ACC112 (cell line): ENCODE results near the gene PTGDS.

ENCODE experiments used
- H2AFZ ChIP-seq: fragments of 200-600 bp; sonication (generic); one replicate; pipeline ENCODE4 v1.6.0; 2017; ENCODE audit warnings: antibody characterized with exemption, low read length; ENCODE audit not compliant: unreplicated experiment
- H3K27ac ChIP-seq: fragments of 200-600 bp; sonication (generic); 2 replicates; pipeline ENCODE4 v1.5.1; 2014; ENCODE audit warnings: low read depth, mild to moderate bottlenecking, antibody characterized with exemption, low read length, moderate library complexity
- H3K27me3 ChIP-seq: fragments of 200-600 bp; sonication (generic); 2 replicates; pipeline ENCODE4 v1.6.1; 2014; ENCODE audit warnings: mild to moderate bottlenecking, antibody characterized with exemption, low read length, moderate library complexity, mixed read lengths; ENCODE audit not compliant: insufficient read depth
- H3K36me3 ChIP-seq: fragments of 200-600 bp; sonication (generic); 2 replicates; pipeline ENCODE4 v1.6.1; 2016; ENCODE audit warnings: mild to moderate bottlenecking, antibody characterized with exemption, low read length, moderate library complexity, mixed read lengths; ENCODE audit not compliant: insufficient read depth
- H3K4me1 ChIP-seq: fragments of 200-600 bp; sonication (generic); one replicate; pipeline ENCODE4 v1.6.1; 2016; ENCODE audit warnings: low read length, mixed read lengths; ENCODE audit not compliant: insufficient read depth, unreplicated experiment, control insufficient read depth
- H3K4me3 ChIP-seq: fragments of 200-600 bp; sonication (generic); 2 replicates; pipeline ENCODE4 v1.5.1; 2014; ENCODE audit warnings: mild to moderate bottlenecking, low read depth, low read length
- H3K79me2 ChIP-seq: fragments of 200-600 bp; sonication (generic); one replicate; pipeline ENCODE4 v1.6.0; 2016; ENCODE audit warnings: low read length; ENCODE audit not compliant: control insufficient read depth, unreplicated experiment, insufficient read depth

The PTGDS gene

GRCh38 chr9:137013571-137013940 is 36.3 kb downstream of the PTGDS start:
- Histone ChIP-seq H3K4me1 (no peaks in the 10 kb centered on the region), H3K36me3 (peaks cover 43% of the 10 kb centered on the region; the same call in 1 of the 2 replicates), H3K27ac (no peak overlapping the region), H3K27me3 (no peaks in the 10 kb centered on the region), H3K4me3 (no peak overlapping the region), H2AFZ (no peak overlapping the region), H3K79me2 (no peaks in the 10 kb centered on the region)

- Histone ChIP-seq H3K27me3 (no peaks in the 10 kb centered on the region), H2AFZ (no peak overlapping the region), H3K4me3 (no peak overlapping the region), H3K79me2 (no peaks in the 10 kb centered on the region), H3K27ac (no peak overlapping the region), H3K36me3 (peaks cover 43% of the 10 kb centered on the region; the same call in 1 of the 2 replicates), H3K4me1 (no peaks in the 10 kb centered on the region)
These were observed 36.9 kb downstream of the PTGDS start for GRCh38 chr9:137014166-137014565.

- H3K27me3 ChIP-seq = no peaks in the 10 kb centered on the region
- no peaks in the 10 kb centered on the region for H3K4me1 ChIP-seq
- H3K79me2 ChIP-seq = no peaks in the 10 kb centered on the region
- H2AFZ ChIP-seq = no peak overlapping the region
- no peak overlapping the region for H3K27ac ChIP-seq
- H3K4me3 ChIP-seq = no peak overlapping the region
- peaks cover 43% of the 10 kb centered on the region; the same call in 1 of the 2 replicates for H3K36me3 ChIP-seq
These were observed 37.7 kb downstream of the PTGDS start for GRCh38 chr9:137014776-137015539.

GRCh38 chr9:137015540-137015930 is 38.2 kb downstream of the PTGDS start:
- no peaks in the 10 kb centered on the region for H3K4me1 ChIP-seq
- no peak overlapping the region for H3K27ac ChIP-seq
- H3K79me2 ChIP-seq = no peaks in the 10 kb centered on the region
- H3K36me3 ChIP-seq = peaks cover 43% of the 10 kb centered on the region; the same call in 1 of the 2 replicates
- H2AFZ ChIP-seq = no peak overlapping the region
- no peak overlapping the region for H3K4me3 ChIP-seq
- H3K27me3 ChIP-seq = no peaks in the 10 kb centered on the region

DNA sequence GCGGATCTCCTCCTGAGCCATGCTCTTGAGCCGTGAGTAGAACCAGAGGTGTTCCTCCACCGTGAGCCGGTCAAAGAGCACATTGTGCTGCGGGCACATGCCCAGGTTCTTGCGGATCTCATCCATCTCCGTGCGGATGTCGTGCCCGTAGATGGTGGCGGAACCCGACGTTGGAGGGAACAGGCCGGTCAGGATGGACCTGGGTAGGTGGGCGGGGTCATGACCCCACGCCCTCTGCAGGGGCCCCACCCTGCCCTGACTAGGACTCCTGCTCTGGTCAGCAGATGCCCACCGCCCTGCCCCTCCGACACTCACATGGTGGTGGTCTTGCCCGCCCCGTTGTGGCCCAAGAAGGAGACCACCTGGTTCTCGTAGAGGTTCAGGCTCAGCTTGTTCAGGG is 38.7 kb downstream of the PTGDS start:
- H3K27ac ChIP-seq = no peak overlapping the region
- H3K27me3 ChIP-seq = no peaks in the 10 kb centered on the region
- peaks cover 43% of the 10 kb centered on the region; the same call in 1 of the 2 replicates for H3K36me3 ChIP-seq
- no peaks in the 10 kb centered on the region for H3K79me2 ChIP-seq
- H3K4me1 ChIP-seq = no peaks in the 10 kb centered on the region
- no peak overlapping the region for H3K4me3 ChIP-seq
- no peak overlapping the region for H2AFZ ChIP-seq

GRCh38 chr9:137016436-137016835 is 39.1 kb downstream of the PTGDS start:
- Histone ChIP-seq H3K36me3 (peaks cover 43% of the 10 kb centered on the region; the same call in 1 of the 2 replicates), H3K4me3 (no peak overlapping the region), H2AFZ (no peak overlapping the region), H3K27ac (no peak overlapping the region), H3K4me1 (no peaks in the 10 kb centered on the region), H3K79me2 (no peaks in the 10 kb centered on the region), H3K27me3 (no peaks in the 10 kb centered on the region)

DNA sequence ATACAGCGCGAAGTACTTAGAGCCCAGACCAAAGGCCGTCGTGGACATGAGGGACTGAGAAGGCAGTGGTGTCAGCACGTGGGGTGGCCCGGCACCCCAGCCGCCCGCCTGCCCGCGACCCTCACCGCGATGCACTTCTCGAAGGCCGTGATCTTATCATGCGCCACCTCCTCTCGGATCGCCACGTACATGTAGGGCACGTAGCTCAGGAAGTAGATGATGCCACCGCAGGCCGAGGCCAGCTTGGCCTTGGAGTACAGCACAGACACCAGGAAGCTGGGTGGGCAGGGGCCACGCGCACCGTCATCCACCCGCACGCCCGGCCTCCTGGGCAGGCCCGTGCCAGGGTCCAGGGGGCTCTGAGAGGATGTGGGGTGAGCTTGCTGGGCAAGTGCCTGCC is 39.8 kb downstream of the PTGDS start:
- H3K36me3 ChIP-seq = peaks cover 43% of the 10 kb centered on the region; the same call in 1 of the 2 replicates
- no peaks in the 10 kb centered on the region for H3K27me3 ChIP-seq
- H2AFZ ChIP-seq = no peak overlapping the region
- no peak overlapping the region for H3K27ac ChIP-seq
- H3K4me3 ChIP-seq = no peak overlapping the region
- H3K4me1 ChIP-seq = no peaks in the 10 kb centered on the region
- H3K79me2 ChIP-seq = no peaks in the 10 kb centered on the region

DNA sequence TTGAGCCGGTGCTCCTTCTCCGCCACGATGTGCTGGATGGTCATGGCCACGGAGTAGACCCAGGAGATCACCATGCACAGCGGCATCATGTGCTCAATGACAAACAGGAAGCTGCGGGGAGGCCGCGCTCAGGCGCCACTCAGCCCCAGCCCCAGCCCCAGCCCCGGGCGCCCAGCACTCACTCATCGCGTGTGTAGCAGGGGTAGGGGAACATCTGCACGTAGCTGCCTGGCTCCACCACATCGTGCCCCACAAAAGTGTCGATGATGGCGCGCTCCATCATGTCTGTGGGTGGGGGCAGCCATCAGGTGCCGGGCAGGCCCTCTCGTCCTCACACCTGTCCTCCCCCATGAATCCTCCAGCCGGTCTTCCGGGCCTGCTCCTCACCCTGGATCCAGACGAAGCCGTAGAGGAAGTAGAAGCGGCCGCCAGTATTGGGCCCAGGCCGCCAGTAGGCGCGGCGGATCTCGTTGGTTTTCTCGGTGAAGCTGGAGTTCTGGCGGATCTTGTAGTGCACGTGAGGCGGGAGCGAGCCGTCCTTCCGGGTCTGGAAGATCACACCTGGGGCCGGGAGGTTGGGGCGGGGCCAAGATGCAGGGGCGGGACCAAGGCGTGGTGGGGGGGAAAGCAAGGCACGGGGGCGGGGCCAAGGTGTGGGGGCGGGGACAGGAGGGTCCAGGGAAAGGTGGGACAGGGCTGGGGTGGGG is 40.6 kb downstream of the PTGDS start:
- Histone ChIP-seq H3K79me2 (no peaks in the 10 kb centered on the region), H3K27me3 (no peaks in the 10 kb centered on the region), H3K4me1 (no peaks in the 10 kb centered on the region), H3K4me3 (no peak overlapping the region), H3K36me3 (peaks cover 43% of the 10 kb centered on the region; the same call in 1 of the 2 replicates), H2AFZ (no peak overlapping the region), H3K27ac (no peak overlapping the region)

- Histone ChIP-seq H3K36me3 (peaks cover 38% of the 10 kb centered on the region; the same call in 1 of the 2 replicates), H3K79me2 (no peaks in the 10 kb centered on the region), H3K27me3 (no peaks in the 10 kb centered on the region), H3K4me1 (no peaks in the 10 kb centered on the region), H2AFZ (no peak overlapping the region), H3K27ac (no peak overlapping the region), H3K4me3 (no peak overlapping the region)
These were observed 41.7 kb downstream of the PTGDS start for GRCh38 chr9:137018761-137019559.

DNA sequence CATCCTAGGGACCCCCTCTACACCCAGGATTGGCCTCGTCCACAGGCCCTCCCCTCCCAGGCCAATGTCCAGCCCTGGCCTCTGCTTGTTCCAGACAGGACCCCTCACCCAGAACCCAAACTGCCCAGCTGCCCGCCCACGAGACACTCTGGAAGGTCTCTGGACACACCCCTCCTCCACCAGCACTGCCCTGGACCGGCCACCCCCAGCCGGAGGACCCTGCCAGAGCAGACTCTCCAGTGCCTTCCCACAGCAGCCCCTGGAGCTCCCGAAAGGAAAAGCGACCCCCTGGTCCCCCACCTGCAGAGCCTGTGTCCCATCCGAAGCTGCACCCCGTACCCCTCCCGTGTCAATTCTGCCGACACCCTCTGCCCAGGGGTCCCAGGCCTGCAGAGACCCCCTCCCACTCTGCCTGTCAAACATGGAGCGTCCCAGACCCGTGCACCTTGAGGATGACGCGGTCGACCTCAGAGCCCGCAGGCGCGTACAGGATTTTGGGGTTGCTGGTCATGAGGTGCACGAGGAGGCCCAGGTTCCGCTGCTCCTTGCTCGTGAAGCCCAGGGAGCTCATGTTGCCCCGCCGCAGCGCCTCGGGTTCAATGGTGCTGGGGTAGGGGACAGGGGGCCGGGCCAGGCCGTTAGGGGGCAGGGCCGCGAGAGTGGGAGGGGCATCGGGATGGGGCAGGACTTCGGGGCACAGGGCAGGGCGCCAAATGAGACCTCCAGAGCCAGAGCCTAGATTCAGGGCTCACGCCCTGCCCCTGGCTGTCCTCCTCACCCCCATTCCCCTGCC is 42.8 kb downstream of the PTGDS start:
- Histone ChIP-seq H3K4me1 (no peaks in the 10 kb centered on the region), H2AFZ (no peak overlapping the region), H3K36me3 (peaks cover 28% of the 10 kb centered on the region; the same call in 1 of the 2 replicates), H3K79me2 (no peaks in the 10 kb centered on the region), H3K4me3 (no peak overlapping the region), H3K27me3 (no peaks in the 10 kb centered on the region), H3K27ac (no peak overlapping the region)
